ENCODE measurements around the gene SRPX. TPM values are rescaled to one million over a fixed set of nuclear protein-coding genes. Genes with fewer than 3 reads are reported as not detected.

Gene SRPX
- total RNA-seq, 2 experiments from 2014 or later: 0.47 to 1.2 TPM

DNA sequence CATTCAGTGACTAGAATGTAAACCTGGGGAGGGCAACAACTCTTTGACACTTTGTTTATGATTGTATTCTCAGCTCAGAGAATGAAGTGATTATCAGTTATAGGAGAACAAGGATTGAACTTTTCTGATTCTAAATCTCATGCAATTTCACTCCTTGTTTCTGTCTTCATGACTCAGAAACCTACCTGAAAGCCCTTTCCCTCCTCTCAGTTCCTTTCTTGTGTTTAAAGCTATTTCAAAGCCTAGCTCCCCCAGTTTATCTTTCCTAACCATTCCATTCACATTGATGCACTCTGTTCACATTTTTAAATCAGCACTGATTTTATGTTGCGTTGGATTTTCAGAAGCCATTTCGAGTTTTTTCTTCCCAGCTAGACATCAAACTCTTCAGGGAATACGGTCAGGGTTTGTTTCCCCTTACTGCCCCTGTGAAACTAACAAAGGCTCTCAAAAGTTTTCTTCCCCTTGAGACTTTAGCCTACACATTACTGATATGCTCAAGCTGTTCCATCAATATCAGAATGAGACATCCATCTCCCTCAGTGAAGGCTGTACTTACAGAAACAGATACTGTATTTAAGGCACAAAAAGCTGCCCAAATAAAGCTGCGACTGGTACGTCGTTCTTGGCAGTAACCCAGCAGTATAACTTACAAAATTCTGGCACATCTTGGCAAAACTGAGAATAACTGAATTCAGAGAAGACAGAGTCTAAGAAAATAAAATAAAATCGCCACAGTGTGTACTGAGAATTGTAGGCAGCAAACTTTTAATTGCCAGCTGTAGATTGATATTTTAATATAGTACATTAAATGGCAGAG lies 31.0 kb downstream of the SRPX start:
- Mint-ChIP-seq H3K27ac (no peak overlapping the region), H3K27me3 (peaks cover 27% of the 10 kb centered on the region), H3K36me3 (no peaks in the 10 kb centered on the region), H3K4me3 (no peak overlapping the region), H3K9me3 (ENCODE audit: low read depth) (no peaks in the 10 kb centered on the region), H3K4me1 (no peaks in the 10 kb centered on the region)
- CTCF ChIA-PET: no interaction called here
- ATAC-seq (no peak), DNase-seq (no peak)

DNA sequence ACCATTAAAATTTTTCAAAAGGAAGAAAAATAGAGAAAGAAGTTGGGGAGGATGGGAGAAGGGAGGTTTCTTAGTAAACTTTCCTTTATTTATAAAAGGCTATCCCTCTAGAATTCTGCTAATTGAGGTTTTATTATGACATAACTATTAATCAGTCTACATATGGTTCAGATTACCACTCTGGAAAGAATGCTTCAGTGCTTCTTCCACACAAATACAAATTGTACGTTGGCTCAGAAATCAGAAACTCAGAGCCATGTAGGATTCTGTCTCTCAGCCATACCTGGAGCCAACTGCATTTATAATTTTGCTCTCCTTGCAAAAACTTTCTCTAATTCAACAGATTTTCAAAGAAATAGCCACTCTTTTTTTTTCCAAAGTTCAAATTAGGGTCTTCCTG lies 37.1 kb downstream of the SRPX start:
- Mint-ChIP-seq H3K36me3 (no peaks in the 10 kb centered on the region), H3K27ac (no peak overlapping the region), H3K4me3 (no peak overlapping the region), H3K9me3 (ENCODE audit: low read depth) (no peaks in the 10 kb centered on the region), H3K4me1 (no peaks in the 10 kb centered on the region), H3K27me3 (peaks cover 8% of the 10 kb centered on the region)
- CTCF ChIA-PET: no interaction called here
- DNase-seq (no peak), ATAC-seq (no peak)

DNA sequence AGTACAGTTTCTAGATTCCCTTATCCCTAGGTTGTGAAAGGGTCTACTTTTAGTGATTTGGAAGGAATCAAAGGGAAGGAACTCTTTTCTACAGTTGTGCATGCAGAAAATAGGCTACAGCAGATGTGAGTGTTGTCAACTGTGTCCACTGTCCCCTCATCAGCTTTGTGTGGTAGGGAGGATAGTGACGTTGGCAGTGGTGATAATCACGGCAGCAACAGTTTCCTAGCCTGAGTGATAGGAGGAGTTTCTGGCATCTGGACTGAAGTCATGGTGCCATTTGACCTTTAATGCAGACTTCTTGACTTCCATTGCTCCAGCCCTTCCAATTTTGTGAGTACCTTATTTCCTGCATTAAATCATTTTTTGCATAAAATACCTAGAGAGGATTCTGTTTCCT lies 39.3 kb downstream of the SRPX start:
- Mint-ChIP-seq H3K9me3 (ENCODE audit: low read depth) (no peaks in the 10 kb centered on the region), H3K27me3 (peaks cover 3% of the 10 kb centered on the region), H3K27ac (no peak overlapping the region), H3K4me3 (no peak overlapping the region), H3K36me3 (no peaks in the 10 kb centered on the region), H3K4me1 (no peaks in the 10 kb centered on the region)
- CTCF ChIA-PET: interaction anchor here (0.9 kb wide), 1 partner anchor 11 kb away, joined by 3 read pairs; no protein-coding TSS in a partner anchor
- DNase-seq (no peak), ATAC-seq (no peak)

DNA sequence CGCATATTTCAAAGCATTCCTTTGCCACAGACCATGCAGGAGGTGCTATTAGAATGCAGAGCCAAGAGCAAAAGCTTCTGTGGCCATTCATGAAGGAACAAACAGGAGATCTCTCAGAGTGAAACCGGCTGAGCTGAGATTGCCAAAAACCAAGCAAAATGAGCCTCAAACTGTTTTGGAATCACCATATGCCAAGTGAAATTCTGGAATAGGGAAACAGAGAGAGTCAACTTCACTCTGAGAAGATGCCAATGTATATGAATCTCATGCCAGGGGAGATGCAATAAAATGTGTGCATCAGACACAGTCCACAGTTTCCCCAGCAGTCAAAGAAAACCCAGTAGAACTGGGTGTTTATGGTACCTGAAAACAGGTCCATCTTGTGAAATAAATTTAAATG lies 42.3 kb downstream of the SRPX start:
- H3K9me3 Mint-ChIP-seq (ENCODE audit: low read depth): no peaks in the 10 kb centered on the region
- H3K27ac Mint-ChIP-seq: no peak overlapping the region
- CTCF ChIA-PET: no interaction called here
- H3K36me3 Mint-ChIP-seq: no peaks in the 10 kb centered on the region
- no peak overlapping the region for H3K4me3 Mint-ChIP-seq
- no peaks in the 10 kb centered on the region for H3K27me3 Mint-ChIP-seq
- DNase-seq (no peak), ATAC-seq (no peak)
- no peaks in the 10 kb centered on the region for H3K4me1 Mint-ChIP-seq

DNA sequence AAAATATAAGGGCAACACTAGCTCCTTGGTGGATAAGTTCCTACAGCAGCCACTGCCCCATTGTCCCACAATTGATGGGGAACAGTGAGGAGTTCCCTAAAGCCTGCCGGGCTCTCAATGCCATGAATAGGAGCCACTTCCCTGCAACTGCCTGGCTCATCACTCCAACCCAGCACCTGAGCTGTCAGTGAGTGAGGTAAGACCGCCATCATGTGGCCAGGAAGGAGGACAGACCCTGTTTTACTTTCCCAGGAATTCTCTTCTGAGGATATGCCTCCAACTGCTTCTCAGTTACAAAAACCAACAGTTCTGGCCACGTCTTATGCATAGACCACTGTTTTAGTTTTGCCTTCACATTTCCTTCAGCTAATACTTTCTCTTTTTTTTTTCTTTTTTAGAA lies 45.5 kb downstream of the SRPX start:
- Mint-ChIP-seq H3K27me3 (no peaks in the 10 kb centered on the region), H3K4me3 (no peak overlapping the region), H3K36me3 (no peaks in the 10 kb centered on the region), H3K4me1 (no peaks in the 10 kb centered on the region), H3K9me3 (ENCODE audit: low read depth) (no peaks in the 10 kb centered on the region), H3K27ac (no peak overlapping the region)
- CTCF ChIA-PET: interaction anchor here (1.1 kb wide), 1 partner anchor 9 kb away, joined by 3 read pairs; no protein-coding TSS in a partner anchor
- DNase-seq (no peak), ATAC-seq (no peak)

DNA sequence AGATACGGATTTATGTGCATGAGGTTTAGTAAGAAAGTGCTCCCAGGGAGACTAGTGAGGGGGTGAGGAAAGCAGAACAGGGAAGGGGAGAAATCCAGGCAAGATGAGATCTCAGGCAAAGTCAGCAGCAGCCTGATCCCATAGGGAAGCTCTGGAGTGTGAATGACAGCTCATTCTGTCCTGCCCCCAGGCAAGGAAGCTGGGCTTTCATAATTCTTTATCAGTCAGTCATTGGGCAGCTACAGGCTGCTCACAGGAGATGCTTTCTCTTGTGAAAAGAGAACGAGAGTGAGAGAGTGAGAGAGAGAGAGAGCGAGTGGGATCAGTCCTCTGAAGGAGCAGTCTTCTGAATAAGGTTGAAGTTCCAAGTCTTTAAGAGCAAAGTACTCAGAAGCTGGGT lies 48.1 kb downstream of the SRPX start:
- Mint-ChIP-seq H3K36me3 (no peaks in the 10 kb centered on the region), H3K4me1 (no peaks in the 10 kb centered on the region), H3K4me3 (no peak overlapping the region), H3K27ac (no peak overlapping the region), H3K27me3 (peaks cover 3% of the 10 kb centered on the region), H3K9me3 (ENCODE audit: low read depth) (no peaks in the 10 kb centered on the region)
- no peak for DNase-seq
- no peak for ATAC-seq
- CTCF ChIA-PET: interaction anchor here (0.6 kb wide), 1 partner anchor 23 kb away, joined by 3 read pairs; no protein-coding TSS in a partner anchor

DNA sequence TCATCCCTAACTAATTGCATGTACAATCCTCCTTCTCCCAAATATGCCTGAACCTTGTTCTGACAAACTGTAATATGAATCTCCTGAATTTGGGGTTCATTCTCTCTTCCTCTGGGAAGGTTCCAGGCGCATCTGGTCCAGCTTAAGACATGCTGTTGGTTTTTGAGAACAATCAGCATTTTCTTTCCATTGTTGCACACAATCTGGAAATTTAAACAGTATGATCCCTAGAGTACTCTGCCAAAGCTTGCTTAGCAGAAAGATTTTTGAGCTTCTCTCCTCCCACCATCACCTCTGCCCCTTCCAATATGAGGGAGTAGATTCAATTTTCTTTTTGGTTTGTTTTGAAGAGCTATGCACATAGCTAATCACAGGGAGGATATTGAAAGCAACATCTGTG lies 50.1 kb downstream of the SRPX start:
- no peak overlapping the region for H3K4me3 Mint-ChIP-seq
- no peak for ATAC-seq
- no peaks in the 10 kb centered on the region for H3K4me1 Mint-ChIP-seq
- H3K9me3 Mint-ChIP-seq (ENCODE audit: low read depth): no peaks in the 10 kb centered on the region
- CTCF ChIA-PET: no interaction called here
- H3K27ac Mint-ChIP-seq: no peak overlapping the region
- peaks cover 3% of the 10 kb centered on the region for H3K27me3 Mint-ChIP-seq
- no peaks in the 10 kb centered on the region for H3K36me3 Mint-ChIP-seq
- no peak for DNase-seq

DNA sequence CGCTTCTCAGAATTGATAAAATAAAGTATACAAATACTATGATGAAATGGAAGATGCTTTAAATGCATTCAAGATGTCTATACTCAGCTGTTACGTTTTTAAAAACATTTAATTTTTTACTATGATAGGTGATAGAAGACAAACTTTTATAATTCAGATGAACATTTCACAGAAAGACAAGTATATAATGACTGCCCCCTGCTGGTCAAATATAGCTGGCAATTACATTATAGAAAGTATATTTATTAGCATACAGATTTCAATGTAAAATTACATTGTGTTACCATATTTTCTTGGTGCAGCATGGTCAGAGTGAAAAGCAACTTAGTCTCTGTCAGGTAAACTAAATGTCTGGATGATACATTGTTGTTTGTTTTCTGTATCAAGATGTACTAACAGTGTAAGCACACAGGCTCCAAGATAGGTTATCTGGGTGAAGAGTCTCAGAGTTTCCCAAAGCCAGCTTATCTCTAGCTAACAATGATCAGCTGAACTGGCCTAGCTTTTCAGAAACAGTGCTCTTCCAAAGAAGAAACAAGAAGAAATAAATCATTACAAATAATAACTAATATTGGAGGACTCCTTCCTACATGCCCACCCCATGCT lies 54.1 kb downstream of the SRPX start:
- DNase-seq: no peak
- CTCF ChIA-PET: interaction anchor here (0.6 to 1.3 kb wide), 7 partner anchors 8 to 240 kb away, joined by 3 to 4 read pairs (median 3); no protein-coding TSS in a partner anchor
- H3K4me1 Mint-ChIP-seq: no peaks in the 10 kb centered on the region
- H3K9me3 Mint-ChIP-seq (ENCODE audit: low read depth): no peaks in the 10 kb centered on the region
- H3K4me3 Mint-ChIP-seq: no peak overlapping the region
- H3K27ac Mint-ChIP-seq: no peak overlapping the region
- H3K36me3 Mint-ChIP-seq: no peaks in the 10 kb centered on the region
- ATAC-seq: no peak
- peaks cover 12% of the 10 kb centered on the region for H3K27me3 Mint-ChIP-seq

DNA sequence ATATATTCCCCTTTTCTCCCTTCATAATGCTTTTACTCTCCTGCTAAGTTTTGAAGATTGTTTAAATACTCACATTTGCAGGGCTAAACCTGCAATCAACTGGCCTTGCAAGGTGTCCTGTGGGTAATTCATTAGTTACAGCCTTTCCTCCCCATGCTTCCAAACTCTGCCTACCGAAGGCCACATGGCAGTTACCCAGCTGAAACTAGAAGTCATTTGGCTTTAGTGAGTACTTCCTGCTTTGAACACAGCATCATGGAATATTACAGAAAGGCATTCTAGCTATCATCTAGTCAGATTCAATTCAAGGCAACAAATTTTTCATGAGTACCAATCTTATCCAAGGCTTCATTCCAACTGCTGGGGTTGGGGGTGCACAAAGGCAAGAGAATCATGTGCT lies 55.6 kb downstream of the SRPX start:
- H3K4me1 Mint-ChIP-seq: no peaks in the 10 kb centered on the region
- no peaks in the 10 kb centered on the region for H3K36me3 Mint-ChIP-seq
- no peak for DNase-seq
- CTCF ChIA-PET: no interaction called here
- H3K27me3 Mint-ChIP-seq: peaks cover 12% of the 10 kb centered on the region
- no peak for ATAC-seq
- H3K4me3 Mint-ChIP-seq: no peak overlapping the region
- H3K27ac Mint-ChIP-seq: no peak overlapping the region
- H3K9me3 Mint-ChIP-seq (ENCODE audit: low read depth): no peaks in the 10 kb centered on the region

DNA sequence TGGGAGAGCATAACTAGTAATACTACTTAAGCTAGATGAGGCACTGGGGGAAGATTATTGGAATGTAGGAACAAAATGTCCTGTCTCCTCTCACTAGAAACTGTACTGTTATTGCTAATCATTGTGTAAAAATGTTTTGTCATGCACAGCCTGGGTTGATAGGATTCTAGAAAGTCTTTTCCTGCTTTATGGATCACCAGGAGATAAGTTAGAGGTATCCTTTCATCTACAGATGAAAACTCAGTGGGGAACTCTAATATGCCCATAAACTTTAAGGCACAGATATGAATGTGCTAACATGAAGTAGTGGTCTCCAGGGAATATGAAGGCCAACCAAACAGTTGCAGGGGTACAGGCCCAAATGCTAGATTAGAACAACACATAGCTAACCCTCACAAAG lies 57.5 kb downstream of the SRPX start:
- ATAC-seq (no peak), DNase-seq (no peak)
- no peaks in the 10 kb centered on the region for H3K9me3 Mint-ChIP-seq (ENCODE audit: low read depth)
- H3K36me3 Mint-ChIP-seq: no peaks in the 10 kb centered on the region
- peaks cover 9% of the 10 kb centered on the region for H3K27me3 Mint-ChIP-seq
- CTCF ChIA-PET: no interaction called here
- no peaks in the 10 kb centered on the region for H3K4me1 Mint-ChIP-seq
- no peak overlapping the region for H3K27ac Mint-ChIP-seq
- H3K4me3 Mint-ChIP-seq: no peak overlapping the region

DNA sequence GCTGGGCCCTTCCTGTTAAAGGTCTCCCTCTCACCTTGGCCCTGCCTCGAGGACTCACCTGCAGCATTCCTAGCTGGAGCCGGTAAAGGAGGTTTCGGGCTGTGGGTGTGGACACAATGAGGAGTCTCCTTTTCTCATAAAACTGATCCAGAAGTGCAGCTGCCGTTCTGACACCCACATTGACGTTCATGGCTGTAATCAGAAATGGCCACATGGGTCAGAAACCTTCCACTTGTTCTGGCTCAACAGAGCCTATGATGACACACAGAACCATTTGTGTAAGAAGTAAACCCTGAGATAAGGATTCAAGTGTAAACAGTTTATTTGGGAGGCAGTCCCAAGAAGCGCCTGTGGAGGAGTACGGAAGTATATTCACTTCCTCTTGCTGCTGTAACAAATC lies 63.8 kb downstream of the SRPX start:
- no peak for DNase-seq
- no peak for ATAC-seq
- no peaks in the 10 kb centered on the region for H3K36me3 Mint-ChIP-seq
- no peak overlapping the region for H3K27ac Mint-ChIP-seq
- H3K4me3 Mint-ChIP-seq: no peak overlapping the region
- peaks cover 6% of the 10 kb centered on the region for H3K27me3 Mint-ChIP-seq
- no peaks in the 10 kb centered on the region for H3K9me3 Mint-ChIP-seq (ENCODE audit: low read depth)
- CTCF ChIA-PET: no interaction called here
- H3K4me1 Mint-ChIP-seq: no peaks in the 10 kb centered on the region

DNA sequence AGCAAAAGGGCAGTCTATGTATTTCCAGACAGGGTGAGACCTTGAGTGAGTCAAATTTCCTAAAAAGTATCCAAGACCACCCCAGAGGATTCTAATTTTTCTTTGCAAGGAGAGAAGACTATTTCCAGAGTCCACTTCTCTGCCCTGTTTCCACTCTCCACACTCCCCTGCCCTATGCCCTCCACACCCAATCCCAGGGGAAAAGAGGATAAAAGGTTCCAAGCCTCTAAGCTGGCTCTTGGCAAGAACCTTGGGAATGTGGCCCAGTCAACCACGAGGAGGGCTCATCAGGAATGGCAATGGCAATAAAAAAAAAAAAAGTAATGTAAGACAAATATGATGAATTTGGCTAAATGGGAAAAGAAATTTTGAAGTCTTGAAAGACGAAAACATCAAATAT lies 65.9 kb downstream of the SRPX start:
- DNase-seq (no peak), ATAC-seq (no peak)
- no peaks in the 10 kb centered on the region for H3K4me1 Mint-ChIP-seq
- no peaks in the 10 kb centered on the region for H3K36me3 Mint-ChIP-seq
- no peak overlapping the region for H3K4me3 Mint-ChIP-seq
- H3K9me3 Mint-ChIP-seq (ENCODE audit: low read depth): no peaks in the 10 kb centered on the region
- H3K27ac Mint-ChIP-seq: no peak overlapping the region
- peaks cover 6% of the 10 kb centered on the region for H3K27me3 Mint-ChIP-seq
- CTCF ChIA-PET: no interaction called here

DNA sequence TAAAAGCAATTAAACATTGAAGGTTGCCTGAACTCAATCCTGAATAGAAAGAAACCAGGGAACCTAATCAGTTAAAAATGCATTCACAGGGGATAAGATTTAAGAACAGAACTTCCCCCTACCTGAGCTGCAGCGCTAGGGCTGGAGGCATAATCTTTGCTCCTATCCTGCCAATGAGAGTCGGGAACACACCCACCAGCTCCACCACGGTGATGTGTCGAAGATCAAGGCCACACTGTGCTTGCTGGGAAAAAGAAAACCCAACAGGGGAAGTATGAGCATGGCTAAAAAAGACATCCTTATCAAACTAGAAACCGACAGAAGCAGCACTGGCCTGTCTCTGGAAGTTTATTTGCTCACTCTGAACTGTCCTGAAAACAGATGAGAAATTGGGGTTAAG lies 66.3 kb downstream of the SRPX start:
- DNase-seq (no peak), ATAC-seq (no peak)
- H3K27ac Mint-ChIP-seq: no peak overlapping the region
- H3K4me3 Mint-ChIP-seq: no peak overlapping the region
- no peaks in the 10 kb centered on the region for H3K4me1 Mint-ChIP-seq
- CTCF ChIA-PET: no interaction called here
- H3K9me3 Mint-ChIP-seq (ENCODE audit: low read depth): no peaks in the 10 kb centered on the region
- peaks cover 6% of the 10 kb centered on the region for H3K27me3 Mint-ChIP-seq
- H3K36me3 Mint-ChIP-seq: no peaks in the 10 kb centered on the region

DNA sequence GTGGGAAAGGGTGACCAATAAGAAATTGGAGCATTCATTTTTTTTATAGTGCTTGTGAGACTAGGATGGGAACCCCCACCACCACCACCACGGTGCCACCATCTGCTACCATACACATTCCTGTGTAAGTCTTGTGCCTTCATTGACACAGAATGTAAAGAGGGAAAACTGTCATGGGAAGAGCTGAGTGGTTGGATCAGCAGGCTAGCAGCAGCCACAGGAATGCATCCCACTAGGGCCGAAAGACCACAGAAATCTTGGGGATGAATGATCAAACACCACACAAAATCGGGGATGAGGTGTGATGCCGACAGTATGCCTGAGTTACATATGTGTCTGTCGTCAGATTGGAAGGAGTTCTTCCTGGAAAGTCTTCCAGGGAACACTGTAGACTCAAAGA lies 69.2 kb downstream of the SRPX start:
- no peak for ATAC-seq
- H3K9me3 Mint-ChIP-seq (ENCODE audit: low read depth): no peaks in the 10 kb centered on the region
- no peak overlapping the region for H3K4me3 Mint-ChIP-seq
- no peaks in the 10 kb centered on the region for H3K4me1 Mint-ChIP-seq
- CTCF ChIA-PET: no interaction called here
- H3K27ac Mint-ChIP-seq: no peak overlapping the region
- H3K27me3 Mint-ChIP-seq: peaks cover 6% of the 10 kb centered on the region
- DNase-seq: no peak
- H3K36me3 Mint-ChIP-seq: no peaks in the 10 kb centered on the region

Measured in activated CD8-positive, alpha-beta memory T cell treated with anti-CD3 and anti-CD28 coated beads, Interleukin-2, amount 10 ng/mL, durations not matched to agents 7 days and 5 days (primary cell).